ENCODE data around the gene DYRK1B. TPM values are rescaled to one million over a fixed set of nuclear protein-coding genes. Genes with fewer than 3 reads are reported as not detected.
"Not testable (repeated sequence)": the region's sequence is repeated elsewhere in the genome, so short reads cannot be mapped to it uniquely, and the experiment has no call there.

DYRK1B gene
- total RNA-seq = 10 to 100 TPM in 3 of 4 donors, 1 to 10 TPM in 1; 9.3 to 19.4 (median 15.4) TPM

DNA sequence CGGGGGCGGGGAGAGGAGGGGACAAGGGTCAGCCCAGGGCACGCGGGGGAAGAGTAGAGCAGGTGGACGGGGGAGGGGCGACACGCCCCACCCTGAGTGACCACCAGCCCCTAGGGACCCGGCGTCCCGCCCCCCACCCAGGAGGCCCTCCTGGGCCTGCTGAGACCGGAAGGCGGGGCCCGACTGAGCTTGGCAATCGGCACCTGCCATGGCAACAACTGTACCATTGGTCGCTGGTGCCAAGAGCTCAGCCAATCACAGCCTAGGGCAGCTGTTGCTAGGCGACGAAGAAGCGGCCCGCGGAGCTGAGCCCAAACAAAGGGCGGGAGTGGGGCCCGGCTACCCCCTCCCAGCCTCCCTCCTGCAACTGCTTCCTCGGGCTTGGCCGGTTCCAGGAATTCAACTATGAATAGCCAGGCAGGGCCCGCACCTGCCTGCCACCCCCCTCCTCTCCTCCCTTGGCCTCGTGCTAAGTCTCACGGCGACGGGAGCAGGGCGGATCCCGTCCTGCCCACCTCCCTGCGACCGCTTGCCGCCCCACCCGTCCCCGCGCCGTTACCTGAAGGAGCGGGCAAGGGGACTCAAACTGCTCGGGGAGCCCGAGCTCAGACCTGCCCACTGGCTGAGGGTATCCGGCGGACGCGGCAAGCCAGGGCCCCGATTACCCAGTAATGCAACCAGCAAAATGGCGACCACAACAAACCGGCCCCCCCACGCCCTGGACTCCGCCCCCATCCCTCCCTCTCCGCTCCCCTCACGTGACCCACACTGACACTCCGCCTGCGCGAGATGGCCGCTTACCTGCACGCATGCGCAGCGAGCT lies at the start of gene DYRK1B:
DYRK1B (minus strand) TSS at position 699 of the 823 bp plus-strand sequence. CDS start 2,295 bp downstream, outside the sequence.
- WGBS = 1% methylated on average over 29 of the region's 59 CpGs
- peaks cover 40 to 78% (median 68%) of the 10 kb centered on the region in 4 donors for H3K36me3 ChIP-seq
- intact Hi-C loops (cut with DNase I) = no loop called here

DNA sequence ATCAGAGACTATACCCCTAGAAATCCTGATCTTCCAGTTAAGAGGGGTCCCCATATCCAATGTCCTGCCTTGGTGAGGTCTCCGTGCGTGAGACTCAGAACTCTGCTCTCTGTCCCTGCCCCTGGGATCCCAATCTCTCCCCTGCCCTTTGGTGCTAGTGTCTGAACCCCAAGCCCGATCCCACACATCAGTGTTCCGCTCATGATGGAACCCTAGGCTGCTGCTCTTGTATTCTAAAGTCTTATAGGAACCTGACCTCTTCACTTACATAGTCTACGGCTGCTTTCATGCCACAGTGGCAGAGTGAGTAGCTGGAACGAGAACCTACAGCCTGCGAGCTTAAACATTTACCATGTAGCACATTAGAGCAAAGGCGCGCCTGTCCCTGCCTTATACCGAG lies 48.7 kb upstream of the DYRK1B start:
- intact Hi-C loops (cut with DNase I); H3K9me3 ChIP-seq; H3K4me1 ChIP-seq; H3K4me3 ChIP-seq; DNase-seq (ENCODE audit: extremely low spot score); H3K27ac ChIP-seq (replicated peaks in 1 of 4); H3K36me3 ChIP-seq: not testable (repeated sequence)
- H3K27me3 ChIP-seq = peaks cover 0 to 15% (median 0%) of the 10 kb centered on the region in 4 donors
- WGBS = 86% methylated on average over 7 of the region's 10 CpGs

More for the DNA sequence above, at the start of gene DYRK1B:
- DNase-seq (ENCODE audit: extremely low spot score) = peak; percentile 100
- peak within 1 kb of the TSS; percentile 76 to 93 (median 90) for H3K4me3 ChIP-seq
- no peaks in the 10 kb centered on the region for H3K27me3 ChIP-seq
- no peak for TF ChIP-seq POLR2A (IDR thresholded peaks at IDR 0.05; ENCODE audit: low read depth)
- peak; percentile 47 to 78 for TF ChIP-seq POLR2AphosphoS5 (IDR thresholded peaks at IDR 0.05)
- TF ChIP-seq, protein P1, sequence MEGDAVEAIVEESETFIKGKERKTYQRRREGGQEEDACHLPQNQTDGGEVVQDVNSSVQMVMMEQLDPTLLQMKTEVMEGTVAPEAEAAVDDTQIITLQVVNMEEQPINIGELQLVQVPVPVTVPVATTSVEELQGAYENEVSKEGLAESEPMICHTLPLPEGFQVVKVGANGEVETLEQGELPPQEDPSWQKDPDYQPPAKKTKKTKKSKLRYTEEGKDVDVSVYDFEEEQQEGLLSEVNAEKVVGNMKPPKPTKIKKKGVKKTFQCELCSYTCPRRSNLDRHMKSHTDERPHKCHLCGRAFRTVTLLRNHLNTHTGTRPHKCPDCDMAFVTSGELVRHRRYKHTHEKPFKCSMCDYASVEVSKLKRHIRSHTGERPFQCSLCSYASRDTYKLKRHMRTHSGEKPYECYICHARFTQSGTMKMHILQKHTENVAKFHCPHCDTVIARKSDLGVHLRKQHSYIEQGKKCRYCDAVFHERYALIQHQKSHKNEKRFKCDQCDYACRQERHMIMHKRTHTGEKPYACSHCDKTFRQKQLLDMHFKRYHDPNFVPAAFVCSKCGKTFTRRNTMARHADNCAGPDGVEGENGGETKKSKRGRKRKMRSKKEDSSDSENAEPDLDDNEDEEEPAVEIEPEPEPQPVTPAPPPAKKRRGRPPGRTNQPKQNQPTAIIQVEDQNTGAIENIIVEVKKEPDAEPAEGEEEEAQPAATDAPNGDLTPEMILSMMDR (IDR thresholded peaks at IDR 0.05) = peak in 1 of 3 experiments; percentile 12
- no peak for TF ChIP-seq EP300 (IDR thresholded peaks at IDR 0.05)
- peak within 1 kb of the TSS; percentile 74 to 91 (median 84) for H3K27ac ChIP-seq (replicated peaks in 1 of 4)
- H3K4me1 ChIP-seq = peaks cover 22 to 32% (median 25%) of the 10 kb centered on the region in 4 donors
- H3K9me3 ChIP-seq = no peaks in the 10 kb centered on the region

DNA sequence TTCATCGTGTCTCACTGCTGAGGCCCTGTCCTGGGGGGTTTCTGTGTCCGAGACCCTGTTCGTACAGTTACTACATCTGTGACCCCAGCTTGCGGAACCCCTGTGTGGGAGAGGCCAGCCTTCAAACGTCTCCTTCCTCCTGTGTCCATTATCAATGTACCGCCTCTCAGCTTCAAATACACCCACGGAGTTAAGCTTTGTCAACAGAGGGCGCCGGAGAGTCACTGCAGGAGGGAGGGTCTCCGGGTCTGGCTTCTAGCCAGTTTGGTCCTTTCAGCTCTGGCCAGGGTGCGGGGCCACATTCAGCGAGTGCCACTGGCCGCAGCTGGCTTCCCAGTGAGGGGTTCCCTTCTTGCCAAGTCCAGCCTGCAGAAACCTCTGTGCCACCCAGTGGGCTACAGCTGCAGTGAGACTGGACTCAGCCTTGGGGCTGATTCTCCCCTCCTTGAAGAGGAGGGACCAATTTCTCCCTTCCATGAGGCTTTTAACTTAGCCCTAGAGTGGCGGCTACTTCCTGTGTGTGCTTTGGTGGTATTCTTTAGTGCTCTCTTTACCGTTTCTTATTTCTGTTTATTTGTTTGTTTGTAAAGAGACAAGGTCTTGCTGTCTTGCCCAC lies 47.6 kb upstream of the DYRK1B start:
- H3K9me3 ChIP-seq; H3K36me3 ChIP-seq; H3K27ac ChIP-seq (replicated peaks in 1 of 4); H3K4me1 ChIP-seq; intact Hi-C loops (cut with DNase I); H3K4me3 ChIP-seq; DNase-seq (ENCODE audit: extremely low spot score): not testable (repeated sequence)
- H3K27me3 ChIP-seq = peaks cover 0 to 15% (median 0%) of the 10 kb centered on the region in 4 donors
- whole genome bisulfite sequencing = 21% methylated on average over 9 of the region's 15 CpGs

DNA sequence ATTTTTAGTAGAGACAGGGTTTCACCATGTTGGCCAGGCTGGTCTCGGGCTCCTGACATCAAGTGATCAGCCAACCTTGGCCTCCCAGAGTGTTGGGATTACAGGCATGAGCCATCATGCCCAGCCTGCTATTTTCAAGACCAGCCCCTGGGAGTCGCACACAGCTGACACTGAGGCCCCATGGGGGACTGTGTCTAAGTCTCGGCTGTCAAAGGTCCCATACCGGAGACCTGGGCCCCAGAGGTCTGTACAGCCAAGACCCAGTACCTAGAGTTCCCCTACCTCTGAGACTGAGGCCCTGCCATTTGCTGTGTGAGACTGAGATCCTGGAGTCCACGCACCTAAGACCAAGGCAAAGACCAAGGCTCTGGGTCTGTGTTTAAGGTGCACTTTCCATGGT lies 46.3 kb upstream of the DYRK1B start:
- DNase-seq (ENCODE audit: extremely low spot score); intact Hi-C loops (cut with DNase I); H3K36me3 ChIP-seq; H3K9me3 ChIP-seq; H3K27ac ChIP-seq (replicated peaks in 1 of 4); H3K4me1 ChIP-seq; H3K4me3 ChIP-seq: not testable (repeated sequence)
- peaks cover 0 to 25% (median 0%) of the 10 kb centered on the region in 4 donors for H3K27me3 ChIP-seq
- 86% methylated on average over 3 of the region's 5 CpGs for WGBS

DNA sequence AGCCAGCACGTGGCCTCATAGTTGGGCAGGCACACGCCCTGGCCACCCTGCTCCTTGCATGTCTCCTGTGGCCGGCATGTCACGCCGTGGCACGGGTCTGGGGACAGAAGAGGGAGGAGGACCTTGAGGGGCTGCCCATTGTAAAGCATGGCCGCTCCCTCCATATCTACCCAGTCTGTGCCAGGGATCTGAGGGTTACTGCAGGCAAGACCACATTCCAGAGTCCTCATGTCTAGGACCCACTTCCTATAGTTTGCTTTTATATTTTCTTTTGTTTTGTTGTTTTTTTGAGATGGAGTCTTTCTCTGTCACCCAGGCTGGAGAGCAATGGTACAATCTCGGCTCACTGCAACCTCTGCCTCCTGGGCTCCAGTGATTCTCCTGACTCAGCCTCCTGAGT lies 45.8 kb upstream of the DYRK1B start:
- H3K27ac ChIP-seq (replicated peaks in 1 of 4); H3K36me3 ChIP-seq; intact Hi-C loops (cut with DNase I); H3K4me3 ChIP-seq; DNase-seq (ENCODE audit: extremely low spot score); H3K4me1 ChIP-seq; H3K9me3 ChIP-seq: not testable (repeated sequence)
- H3K27me3 ChIP-seq = peaks cover 0 to 27% (median 0%) of the 10 kb centered on the region in 4 donors
- WGBS = 82% methylated on average over 3 of the region's 8 CpGs

DNA sequence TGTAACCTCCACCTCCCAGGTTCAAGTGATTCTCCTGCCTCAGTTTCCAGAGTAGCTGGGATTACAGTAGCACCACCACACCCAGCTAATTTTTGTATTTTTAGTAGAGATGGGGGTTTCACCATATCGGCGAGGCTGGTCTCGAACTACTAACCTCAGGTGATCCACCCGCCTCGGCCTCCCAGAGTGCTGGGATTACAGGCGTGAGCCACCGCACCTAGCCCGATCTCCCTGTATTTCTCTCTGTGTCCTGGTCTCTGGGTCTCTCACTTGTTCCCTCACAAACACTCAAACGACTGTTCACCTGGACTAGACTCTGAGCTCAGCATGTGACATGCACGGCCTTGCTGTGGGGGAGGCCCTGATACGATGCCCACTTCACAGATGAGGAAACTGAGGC lies 44.9 kb upstream of the DYRK1B start:
- H3K27ac ChIP-seq (replicated peaks in 1 of 4); H3K4me3 ChIP-seq; H3K36me3 ChIP-seq; intact Hi-C loops (cut with DNase I); H3K4me1 ChIP-seq; H3K9me3 ChIP-seq; DNase-seq (ENCODE audit: extremely low spot score): not testable (repeated sequence)
- H3K27me3 ChIP-seq = peaks cover 0 to 27% (median 0%) of the 10 kb centered on the region in 4 donors
- 73% methylated on average over 9 of the region's 11 CpGs for WGBS

DNA sequence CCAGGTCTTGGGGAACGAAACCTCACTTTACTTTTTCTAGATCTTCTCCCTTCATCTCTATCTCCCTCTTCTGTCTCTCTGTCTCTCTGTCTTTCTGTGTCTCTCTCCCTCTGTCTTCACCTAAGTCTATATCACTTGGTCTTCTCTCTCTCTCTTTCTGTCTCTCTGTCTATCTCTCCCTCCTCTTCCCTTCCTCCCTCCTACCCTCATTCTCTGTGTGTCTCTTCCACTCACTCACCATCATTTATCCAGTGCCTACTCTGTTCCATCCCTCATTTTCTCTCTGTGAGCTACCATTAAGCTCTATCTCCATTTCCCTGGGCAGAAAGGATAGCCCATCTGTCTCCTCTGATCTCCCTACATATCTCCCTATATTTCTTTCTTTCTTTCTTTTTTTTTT lies 44.4 kb upstream of the DYRK1B start:
- Histone ChIP-seq H3K4me1 (no peaks in the 10 kb centered on the region), H3K9me3 (no peaks in the 10 kb centered on the region), H3K36me3 (no peaks in the 10 kb centered on the region), H3K27me3 (peaks cover 0 to 27% (median 0%) of the 10 kb centered on the region in 4 donors), H3K27ac (replicated peaks in 1 of 4) (no peak overlapping the region), H3K4me3 (no peak overlapping the region)
- no peak for TF ChIP-seq EP300 (IDR thresholded peaks at IDR 0.05)
- TF ChIP-seq, protein P1 (IDR thresholded peaks at IDR 0.05) = no peak
- TF ChIP-seq POLR2AphosphoS5 (IDR thresholded peaks at IDR 0.05) = no peak
- no peak for TF ChIP-seq POLR2A (IDR thresholded peaks at IDR 0.05; ENCODE audit: low read depth)
- no peak for DNase-seq (ENCODE audit: extremely low spot score)
- intact Hi-C loops (cut with DNase I) = no loop called here
- 81% methylated on average over 1 of the region's 1 CpG for WGBS

DNA sequence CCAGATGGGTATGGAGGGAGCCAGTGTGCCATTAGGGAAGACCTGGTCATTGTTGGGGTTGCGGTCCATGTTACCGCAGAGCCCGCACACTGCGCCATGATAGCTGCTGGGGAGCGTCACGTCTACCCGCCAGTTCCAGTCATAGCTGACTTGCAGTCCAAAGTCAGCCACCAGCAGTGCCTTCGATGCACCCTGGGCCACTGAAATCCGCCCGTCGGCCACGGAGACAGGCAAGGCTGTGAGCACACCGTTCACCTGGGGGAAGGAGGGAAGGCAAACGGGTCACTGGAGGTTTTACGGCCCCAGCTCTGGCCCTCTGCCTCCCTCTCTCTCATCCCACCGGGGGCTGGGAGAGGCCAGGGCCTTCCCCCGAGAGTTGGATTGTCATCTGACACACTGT lies 44.0 kb upstream of the DYRK1B start:
- H3K4me1 ChIP-seq; DNase-seq (ENCODE audit: extremely low spot score); H3K36me3 ChIP-seq; H3K27ac ChIP-seq (replicated peaks in 1 of 4); H3K4me3 ChIP-seq; H3K9me3 ChIP-seq; intact Hi-C loops (cut with DNase I): not testable (repeated sequence)
- peaks cover 0 to 27% (median 0%) of the 10 kb centered on the region in 4 donors for H3K27me3 ChIP-seq
- 86% methylated on average over 17 of the region's 17 CpGs for WGBS

DNA sequence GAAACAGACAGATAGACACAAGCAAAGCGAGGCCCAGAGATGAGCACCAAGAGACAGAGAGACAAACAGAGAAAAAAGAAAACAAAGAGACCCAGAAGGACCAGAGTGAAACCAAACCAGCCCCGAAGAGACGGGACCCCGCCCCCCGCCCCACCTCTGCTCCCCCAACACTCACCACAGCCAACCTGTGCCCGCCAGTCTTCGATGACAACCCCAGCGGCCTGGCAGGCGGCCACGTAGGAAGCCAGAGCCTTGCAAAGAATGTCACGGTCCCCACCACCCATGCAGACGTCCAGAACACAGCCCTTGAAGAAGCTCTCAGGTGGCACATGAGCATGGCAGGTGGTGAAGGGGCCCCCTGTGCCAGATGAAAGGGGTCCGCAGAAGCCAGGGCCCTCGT lies 43.5 kb upstream of the DYRK1B start:
- H3K4me3 ChIP-seq; H3K36me3 ChIP-seq; H3K27ac ChIP-seq (replicated peaks in 1 of 4); DNase-seq (ENCODE audit: extremely low spot score); intact Hi-C loops (cut with DNase I); H3K4me1 ChIP-seq; H3K9me3 ChIP-seq: not testable (repeated sequence)
- WGBS = 91% methylated on average over 8 of the region's 14 CpGs
- H3K27me3 ChIP-seq = peaks cover 0 to 27% (median 0%) of the 10 kb centered on the region in 4 donors

DNA sequence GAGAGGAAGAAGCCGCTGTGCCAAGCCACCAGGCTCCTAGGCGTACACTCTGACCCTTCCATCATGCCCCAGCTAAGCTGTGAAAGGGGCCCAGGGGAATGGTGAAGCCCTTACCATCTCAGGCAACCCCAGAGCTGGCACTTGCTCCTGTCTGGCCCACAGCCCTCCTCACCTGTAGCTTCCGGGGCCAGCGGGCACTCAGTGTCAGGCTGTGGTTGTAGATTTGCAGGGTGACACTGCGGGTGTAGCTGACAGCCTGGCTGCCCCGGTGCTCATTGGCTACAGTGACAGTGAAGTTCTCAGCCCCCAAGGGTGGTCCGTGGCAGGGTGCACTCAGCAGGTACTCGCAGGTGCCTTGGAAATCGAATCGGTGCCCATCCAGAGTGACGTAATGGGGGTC lies 42.5 kb upstream of the DYRK1B start:
- DNase-seq (ENCODE audit: extremely low spot score); H3K4me1 ChIP-seq; H3K4me3 ChIP-seq; H3K36me3 ChIP-seq; H3K9me3 ChIP-seq; intact Hi-C loops (cut with DNase I); H3K27ac ChIP-seq (replicated peaks in 1 of 4): not testable (repeated sequence)
- peaks cover 0 to 27% (median 0%) of the 10 kb centered on the region in 4 donors for H3K27me3 ChIP-seq
- 94% methylated on average over 2 of the region's 11 CpGs for WGBS
